Measurements from ENCODE around the gene ANKRD10.
"Not testable (repeated sequence)": the region's sequence is repeated elsewhere in the genome, so short reads cannot be mapped to it uniquely, and the experiment has no call there.

Gene ANKRD10

GRCh38 chr13:110953416-110953815 is 38.5 kb upstream of the ANKRD10 start:
- Histone ChIP-seq H3K27ac (no peak overlapping the region), H3K27me3 (ENCODE audit: insufficient read depth, low read depth, severe bottlenecking) (peaks cover 74% of the 10 kb centered on the region), H3K4me3 (ENCODE audit: low read depth, low read length) (no peak overlapping the region), H3K36me3 (no peaks in the 10 kb centered on the region), H3K9me3 (ENCODE audit: severe bottlenecking) (peaks cover 23% of the 10 kb centered on the region)
- no peak for DNase-seq
- TF ChIP-seq, protein P1, sequence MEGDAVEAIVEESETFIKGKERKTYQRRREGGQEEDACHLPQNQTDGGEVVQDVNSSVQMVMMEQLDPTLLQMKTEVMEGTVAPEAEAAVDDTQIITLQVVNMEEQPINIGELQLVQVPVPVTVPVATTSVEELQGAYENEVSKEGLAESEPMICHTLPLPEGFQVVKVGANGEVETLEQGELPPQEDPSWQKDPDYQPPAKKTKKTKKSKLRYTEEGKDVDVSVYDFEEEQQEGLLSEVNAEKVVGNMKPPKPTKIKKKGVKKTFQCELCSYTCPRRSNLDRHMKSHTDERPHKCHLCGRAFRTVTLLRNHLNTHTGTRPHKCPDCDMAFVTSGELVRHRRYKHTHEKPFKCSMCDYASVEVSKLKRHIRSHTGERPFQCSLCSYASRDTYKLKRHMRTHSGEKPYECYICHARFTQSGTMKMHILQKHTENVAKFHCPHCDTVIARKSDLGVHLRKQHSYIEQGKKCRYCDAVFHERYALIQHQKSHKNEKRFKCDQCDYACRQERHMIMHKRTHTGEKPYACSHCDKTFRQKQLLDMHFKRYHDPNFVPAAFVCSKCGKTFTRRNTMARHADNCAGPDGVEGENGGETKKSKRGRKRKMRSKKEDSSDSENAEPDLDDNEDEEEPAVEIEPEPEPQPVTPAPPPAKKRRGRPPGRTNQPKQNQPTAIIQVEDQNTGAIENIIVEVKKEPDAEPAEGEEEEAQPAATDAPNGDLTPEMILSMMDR (IDR thresholded peaks at IDR 0.05; ENCODE audit: low read depth, low read length): no peak

DNA sequence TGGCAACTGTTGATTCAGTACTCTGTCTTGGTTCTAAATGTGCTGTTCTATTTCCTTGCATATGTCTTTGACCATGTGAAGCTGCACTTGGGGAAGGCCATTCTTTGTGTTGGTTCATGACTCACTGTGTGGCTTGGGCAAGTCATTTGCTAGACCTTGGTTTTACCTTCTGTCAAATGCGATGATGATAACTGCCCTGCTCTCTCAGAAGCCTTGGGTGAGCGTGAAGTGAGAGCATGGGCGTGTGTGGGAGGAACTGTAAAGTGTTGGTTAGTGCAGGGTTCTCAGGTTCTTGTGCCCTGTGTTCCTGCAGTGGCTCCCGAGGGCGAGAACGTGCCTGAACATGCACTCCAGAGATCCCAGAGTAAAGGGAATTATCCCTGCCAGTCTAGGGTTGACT is 37.3 kb upstream of the ANKRD10 start:
- H3K36me3 ChIP-seq; DNase-seq; H3K4me3 ChIP-seq (ENCODE audit: low read depth, low read length); H3K27ac ChIP-seq: not testable (repeated sequence)
- Histone ChIP-seq H3K27me3 (ENCODE audit: insufficient read depth, low read depth, severe bottlenecking) (peaks cover 72% of the 10 kb centered on the region), H3K9me3 (ENCODE audit: severe bottlenecking) (peaks cover 11% of the 10 kb centered on the region)

- peaks cover 10% of the 10 kb centered on the region for H3K9me3 ChIP-seq (ENCODE audit: severe bottlenecking)
- no peak overlapping the region for H3K4me3 ChIP-seq (ENCODE audit: low read depth, low read length)
- H3K27me3 ChIP-seq (ENCODE audit: insufficient read depth, low read depth, severe bottlenecking): peaks cover 69% of the 10 kb centered on the region
- H3K27ac ChIP-seq: no peak overlapping the region
- H3K36me3 ChIP-seq: no peaks in the 10 kb centered on the region
- DNase-seq: no peak
- TF ChIP-seq, protein P1 (IDR thresholded peaks at IDR 0.05; ENCODE audit: low read depth, low read length): no peak
Observed at GRCh38 chr13:110950819-110951570, 36.1 kb upstream of the ANKRD10 start.

- H3K27me3 ChIP-seq (ENCODE audit: insufficient read depth, low read depth, severe bottlenecking): peaks cover 76% of the 10 kb centered on the region
- H3K36me3 ChIP-seq: no peaks in the 10 kb centered on the region
- H3K27ac ChIP-seq: no peak overlapping the region
- DNase-seq: no peak
- no peak overlapping the region for H3K4me3 ChIP-seq (ENCODE audit: low read depth, low read length)
- TF ChIP-seq, protein P1 (IDR thresholded peaks at IDR 0.05; ENCODE audit: low read depth, low read length): no peak
- peaks cover 10% of the 10 kb centered on the region for H3K9me3 ChIP-seq (ENCODE audit: severe bottlenecking)
Observed at GRCh38 chr13:110950356-110950755, 35.5 kb upstream of the ANKRD10 start.

GRCh38 chr13:110949628-110950027 is 34.8 kb upstream of the ANKRD10 start:
- Histone ChIP-seq H3K4me3 (ENCODE audit: low read depth, low read length) (no peak overlapping the region), H3K27me3 (ENCODE audit: insufficient read depth, low read depth, severe bottlenecking) (peaks cover 80% of the 10 kb centered on the region), H3K9me3 (ENCODE audit: severe bottlenecking) (peaks cover 10% of the 10 kb centered on the region), H3K36me3 (no peaks in the 10 kb centered on the region), H3K27ac (no peak overlapping the region)
- DNase-seq: no peak
- TF ChIP-seq, protein P1 (IDR thresholded peaks at IDR 0.05; ENCODE audit: low read depth, low read length): no peak

- H3K27me3 ChIP-seq (ENCODE audit: insufficient read depth, low read depth, severe bottlenecking): peaks cover 82% of the 10 kb centered on the region
Observed at GRCh38 chr13:110949116-110949515, 34.2 kb upstream of the ANKRD10 start.

DNA sequence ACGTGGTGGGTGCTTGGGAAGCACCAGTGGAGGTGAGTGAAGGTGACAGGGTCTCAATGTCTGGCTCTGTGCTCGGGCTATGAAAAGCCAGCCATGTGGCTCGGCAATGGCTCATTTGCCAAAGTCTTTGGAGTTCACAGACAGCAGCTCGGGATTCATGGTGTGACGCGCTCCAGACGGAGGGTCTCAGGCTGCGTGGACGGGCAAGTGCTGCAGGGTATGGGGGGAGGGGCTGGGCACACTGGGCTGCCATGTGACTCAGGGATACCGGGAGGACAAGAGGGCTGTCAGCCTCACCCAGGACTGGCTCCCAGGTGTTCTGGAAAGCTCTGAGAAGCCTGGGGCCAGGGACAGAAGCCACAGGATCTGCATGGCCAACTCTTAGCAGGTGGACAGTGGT is 32.5 kb upstream of the ANKRD10 start:
- not testable (repeated sequence) for H3K27ac ChIP-seq; H3K36me3 ChIP-seq; H3K4me3 ChIP-seq (ENCODE audit: low read depth, low read length); H3K9me3 ChIP-seq (ENCODE audit: severe bottlenecking); DNase-seq
- peaks cover 87% of the 10 kb centered on the region for H3K27me3 ChIP-seq (ENCODE audit: insufficient read depth, low read depth, severe bottlenecking)

More at GRCh38 chr13:110949116-110949515, 34.2 kb upstream of the ANKRD10 start:
- Histone ChIP-seq H3K27ac (no peak overlapping the region), H3K9me3 (ENCODE audit: severe bottlenecking) (peaks cover 10% of the 10 kb centered on the region), H3K36me3 (no peaks in the 10 kb centered on the region), H3K4me3 (ENCODE audit: low read depth, low read length) (no peak overlapping the region)
- TF ChIP-seq, protein P1 (IDR thresholded peaks at IDR 0.05; ENCODE audit: low read depth, low read length): no peak
- DNase-seq: no peak
